Fibroblast of mammary gland (primary cell): ENCODE data around the gene NSFL1C.

Source experiments
- DNase-seq: peaks from one replicate; pipeline ENCODE4 v3.0.0-alpha.2; 2010; ENCODE audit warnings: low read depth
- H3K4me3 ChIP-seq: 2 replicates; pipeline ENCODE4 v1.5.1; 2011; ENCODE audit warnings: low read depth, mild to moderate bottlenecking, low read length, moderate library complexity; ENCODE audit not compliant: control insufficient read depth
- CTCF ChIP-seq: conservative IDR thresholded peaks from 2 replicates; pipeline ENCODE4 v1.5.1; 2011; ENCODE audit warnings: low read depth, low read length, inconsistent platforms; ENCODE audit not compliant: control insufficient read depth, insufficient read depth

NSFL1C gene

GRCh38 chr20:1467355-1468116 lies 887 bp upstream of the NSFL1C start:
- no peak for TF ChIP-seq CTCF
- no peak overlapping the region for H3K4me3 ChIP-seq
- DNase-seq, result no peak

GRCh38 chr20:1467082-1467354 lies 369 bp upstream of the NSFL1C start:
- no peak overlapping the region for H3K4me3 ChIP-seq
- TF ChIP-seq CTCF, result no peak
- DNase-seq, result no peak

- DNase-seq, result peak; percentile 45
- no peak for TF ChIP-seq CTCF
- H3K4me3 ChIP-seq, result peak overlapping the region; percentile 75
These were observed 1.0 kb downstream of the NSFL1C start for GRCh38 chr20:1465470-1466210.

GRCh38 chr20:1463971-1464570 lies 2.6 kb downstream of the NSFL1C start:
- peak; percentile 19 for DNase-seq
- TF ChIP-seq CTCF, result no peak
- H3K4me3 ChIP-seq, result no peak overlapping the region

GRCh38 chr20:1462834-1463233 lies 3.8 kb downstream of the NSFL1C start:
- DNase-seq, result no peak
- no peak for TF ChIP-seq CTCF
- H3K4me3 ChIP-seq, result no peak overlapping the region

GRCh38 chr20:1462001-1462400 lies 4.6 kb downstream of the NSFL1C start:
- no peak for TF ChIP-seq CTCF
- no peak for DNase-seq
- H3K4me3 ChIP-seq, result no peak overlapping the region
